ENCODE data around the gene PTGIS.

The PTGIS gene

DNA sequence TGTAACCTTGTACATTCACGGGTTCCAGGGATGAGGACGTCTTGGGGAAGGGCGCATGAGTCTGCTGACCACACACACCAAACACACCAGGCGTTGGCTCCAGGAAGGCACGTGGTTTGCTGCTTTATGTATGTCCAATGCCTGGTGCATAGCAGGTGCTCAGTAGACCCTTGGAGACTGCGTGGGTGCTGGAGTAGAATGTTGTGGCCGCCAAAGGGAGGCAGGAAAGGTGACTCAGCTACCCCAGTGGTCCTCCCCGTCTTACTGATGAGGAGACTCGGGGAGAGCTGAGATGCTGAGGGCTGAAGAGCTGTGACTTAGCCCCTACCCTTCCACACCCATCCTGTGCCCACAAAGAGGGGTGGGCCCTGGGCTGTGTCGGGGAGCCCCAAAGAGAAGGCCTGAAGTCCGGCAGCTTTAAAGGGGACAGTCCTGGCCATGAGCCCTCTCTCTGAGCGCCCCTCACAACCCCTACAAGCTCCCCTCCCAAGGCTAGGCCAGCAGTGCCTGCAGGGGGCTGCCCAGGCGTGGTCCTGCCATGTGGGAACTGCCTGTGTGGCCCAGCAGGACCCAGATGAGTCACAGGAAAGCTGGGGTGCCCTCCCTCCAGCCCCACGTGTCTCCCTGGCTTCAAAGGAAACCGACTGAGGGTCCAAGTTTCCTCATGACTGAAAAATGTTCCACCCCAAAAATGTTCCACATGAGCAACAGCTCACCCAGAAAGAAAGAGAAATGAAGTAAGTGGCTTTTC lies 28.0 kb upstream of the PTGIS start:
- no peak for FAIRE-seq

DNA sequence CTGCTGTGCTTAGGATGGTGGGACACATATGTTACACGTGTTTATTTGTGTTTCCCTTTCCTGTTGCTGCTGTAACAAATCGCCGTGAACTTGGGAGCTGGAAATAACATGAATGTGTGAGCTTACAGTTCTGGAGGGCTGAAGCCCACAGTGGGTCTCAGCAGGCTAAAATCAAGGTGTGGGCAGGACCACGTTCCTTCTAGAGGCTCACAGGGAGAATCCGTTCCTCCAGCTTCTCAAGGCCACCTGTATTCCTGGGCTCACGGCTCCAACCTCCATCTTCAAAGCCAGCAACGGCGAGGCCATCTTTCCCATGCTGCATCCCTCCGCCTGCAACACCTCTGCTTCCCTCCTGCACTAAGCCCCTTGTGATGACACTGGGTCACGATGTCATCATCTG lies 27.4 kb upstream of the PTGIS start:
- no peak for FAIRE-seq
- no peak for DNase-seq (ENCODE audit: low spot score)

More for the DNA sequence above, 28.0 kb upstream of the PTGIS start:
- peak; percentile 75 for DNase-seq (ENCODE audit: low spot score)

DNA sequence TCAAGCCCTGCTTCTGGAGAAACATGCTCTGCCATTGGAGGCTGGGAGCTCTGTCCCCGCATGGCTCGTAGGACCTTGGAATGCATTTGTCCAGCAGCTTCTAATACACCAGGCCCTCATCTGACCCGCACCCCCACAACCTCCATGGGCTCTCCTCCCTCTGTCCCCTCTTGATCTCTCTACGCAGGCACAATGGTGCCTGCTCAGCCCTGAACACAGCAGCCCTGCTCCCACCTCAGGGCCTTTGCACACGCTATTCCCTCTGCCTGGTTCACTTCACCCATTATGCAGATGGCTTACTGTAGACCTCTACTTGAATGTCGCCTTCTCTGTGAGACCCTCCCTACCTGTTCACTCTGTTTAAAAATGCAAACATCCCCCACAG lies 27.0 kb upstream of the PTGIS start:
- FAIRE-seq (no peak), DNase-seq (ENCODE audit: low spot score) (no peak)

DNA sequence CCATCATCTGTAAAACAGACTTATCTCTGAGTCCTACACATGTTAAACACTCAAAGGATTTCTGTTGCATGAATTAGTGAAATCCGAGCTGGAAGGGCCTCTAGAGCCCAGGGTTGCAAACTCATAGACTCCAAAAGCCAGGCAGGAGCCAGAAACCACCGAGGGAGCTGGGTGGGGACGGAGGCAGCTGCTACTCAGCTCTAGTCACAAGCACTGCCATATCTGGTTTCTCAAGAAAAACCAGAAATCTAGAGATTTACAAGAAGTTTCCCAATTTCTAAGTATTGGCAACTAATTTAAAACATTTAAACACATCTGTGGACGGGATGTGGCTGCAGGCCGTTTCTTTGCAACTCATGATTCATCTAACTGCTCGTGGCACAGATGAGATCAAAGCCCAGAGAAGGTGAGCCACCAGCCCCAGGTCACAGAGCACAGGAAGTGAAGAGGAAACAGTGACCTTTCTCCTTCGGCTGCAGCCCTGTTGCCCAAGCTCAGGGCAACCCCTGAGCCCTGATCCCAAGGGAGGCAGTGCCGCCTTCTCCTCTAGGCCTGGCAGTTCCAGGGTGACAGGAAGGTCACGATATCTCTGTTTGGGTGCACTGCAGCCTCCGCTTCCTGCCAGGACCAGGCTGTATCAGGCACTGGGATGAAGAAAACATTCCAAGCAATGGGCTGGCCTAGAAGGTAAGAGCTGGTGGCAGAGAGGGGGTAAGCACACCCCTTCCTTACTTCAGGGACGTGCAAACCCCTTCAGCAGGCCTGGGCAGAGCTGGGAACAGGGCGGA lies 26.4 kb upstream of the PTGIS start:
- FAIRE-seq: no peak
- no peak for DNase-seq (ENCODE audit: low spot score)

DNA sequence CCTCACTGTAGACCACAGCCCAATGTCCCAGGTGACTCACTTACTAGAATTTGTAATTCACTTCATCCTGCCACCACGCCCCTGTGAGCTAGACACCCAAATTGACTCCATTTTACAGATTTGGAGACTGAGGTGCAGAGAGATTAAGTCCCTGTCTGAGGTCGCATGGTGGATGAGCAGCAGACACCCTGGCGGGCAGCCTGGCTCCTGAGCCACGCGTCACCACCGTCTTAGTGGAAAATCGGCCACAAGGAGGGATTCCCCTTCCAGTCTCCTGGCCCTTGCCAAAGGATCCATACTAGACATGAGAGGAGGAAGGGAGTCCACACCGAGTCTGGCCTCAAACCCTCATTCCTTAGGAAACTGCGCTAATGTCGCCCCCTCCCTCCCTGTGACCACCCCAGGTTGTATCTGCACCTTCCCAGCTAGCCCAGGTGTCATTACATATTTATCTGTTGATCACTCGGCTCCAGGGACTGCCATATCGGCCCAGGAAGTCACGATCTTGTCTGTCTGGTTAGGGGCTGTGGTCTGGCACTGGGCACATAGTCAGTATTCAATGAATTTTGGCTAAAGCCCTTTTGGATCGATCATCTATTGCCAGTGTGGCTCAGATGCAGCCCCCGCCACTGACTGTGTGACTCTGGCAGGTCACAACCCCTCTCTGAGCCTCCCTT lies 25.7 kb upstream of the PTGIS start:
- FAIRE-seq: no peak
- no peak for DNase-seq (ENCODE audit: low spot score)

DNA sequence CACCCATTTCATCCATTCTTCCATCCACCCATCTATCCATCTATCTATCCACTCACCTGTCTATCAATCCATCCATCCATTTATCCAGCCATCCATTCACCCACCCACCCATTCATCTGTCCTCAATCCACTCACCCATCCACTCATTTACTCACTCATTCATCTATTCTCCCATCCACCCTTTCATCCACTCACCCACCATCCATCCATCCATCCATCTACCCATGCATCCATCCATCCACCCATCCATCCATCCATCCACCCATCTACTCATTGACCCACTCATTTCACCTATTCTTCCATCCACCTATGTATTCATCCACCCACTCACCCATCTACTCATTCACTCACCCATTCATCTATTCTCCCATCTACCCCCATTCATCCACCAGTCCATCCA lies 24.2 kb upstream of the PTGIS start:
- DNase-seq (ENCODE audit: low spot score): no peak
- peak; percentile 42 for FAIRE-seq

DNA sequence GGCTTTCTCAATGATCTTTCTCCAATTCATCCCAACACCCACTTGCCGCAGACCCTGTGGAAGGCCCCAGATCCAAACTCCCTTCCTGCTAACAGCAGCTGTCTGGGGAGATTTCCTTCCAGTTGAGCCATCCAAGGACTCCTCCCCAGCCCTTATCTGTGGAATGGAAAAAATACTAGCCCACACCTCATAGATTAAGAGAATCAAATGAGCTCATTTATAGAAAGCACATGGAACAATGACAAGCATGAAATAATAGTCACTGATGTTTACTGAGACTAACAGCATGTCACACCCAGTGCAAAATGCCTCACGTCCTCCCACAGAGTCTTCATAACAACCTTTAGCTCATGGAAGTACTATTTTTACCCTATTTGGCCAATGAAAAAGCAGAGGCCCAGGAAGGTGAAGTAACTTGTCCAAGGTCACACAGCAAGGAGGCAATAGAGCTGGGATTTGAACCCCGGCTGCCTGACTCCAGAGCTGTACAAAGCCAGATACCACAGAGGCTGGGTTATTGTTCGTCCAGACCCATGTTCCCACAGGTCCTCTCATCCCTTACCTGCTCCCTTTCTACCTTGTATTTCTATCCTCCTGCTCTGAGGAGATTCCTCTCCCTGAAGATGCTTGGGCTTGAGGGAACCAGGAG lies 23.4 kb upstream of the PTGIS start:
- FAIRE-seq (no peak), DNase-seq (ENCODE audit: low spot score) (no peak)

DNA sequence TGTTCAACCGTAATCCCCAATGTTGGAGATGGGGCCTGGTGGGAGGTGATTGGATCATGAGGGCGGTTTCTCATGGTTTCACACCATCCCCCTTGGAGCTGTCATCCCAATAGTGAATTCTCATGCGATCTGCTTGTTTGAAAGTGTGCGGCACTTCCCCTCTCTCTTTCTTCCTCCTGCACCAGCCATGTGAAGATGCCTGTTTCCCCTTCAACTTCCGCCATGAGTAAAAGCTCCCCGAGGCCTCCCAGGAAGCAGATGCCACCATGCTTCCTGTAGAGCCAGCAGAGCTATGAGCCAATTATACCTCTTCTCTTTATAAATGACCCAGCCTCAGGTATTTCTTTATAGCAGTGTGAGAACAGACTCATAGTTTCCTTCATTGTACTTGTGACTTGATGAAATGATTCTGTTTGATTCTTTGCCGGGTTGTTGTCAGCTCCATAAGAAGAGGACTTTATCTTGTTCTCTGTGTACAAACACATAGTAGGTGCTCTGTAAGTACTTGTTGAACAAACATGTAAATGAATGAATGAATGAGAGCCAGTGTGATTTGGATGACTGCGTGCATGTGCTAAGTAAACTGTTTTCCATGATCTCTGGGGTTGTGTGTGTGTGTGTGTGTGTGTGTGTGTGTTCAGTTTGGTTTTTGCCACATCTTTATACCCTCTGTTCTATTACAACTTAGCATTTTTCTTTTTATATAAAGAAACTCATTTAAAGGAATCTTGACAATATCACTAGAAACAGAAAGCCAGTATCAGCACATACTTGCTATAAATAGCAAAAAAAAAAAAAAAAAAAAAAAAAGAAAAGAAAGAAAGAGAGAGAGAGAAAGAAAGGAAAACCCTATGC lies 22.5 kb upstream of the PTGIS start:
- DNase-seq (ENCODE audit: low spot score): no peak
- no peak for FAIRE-seq

DNA sequence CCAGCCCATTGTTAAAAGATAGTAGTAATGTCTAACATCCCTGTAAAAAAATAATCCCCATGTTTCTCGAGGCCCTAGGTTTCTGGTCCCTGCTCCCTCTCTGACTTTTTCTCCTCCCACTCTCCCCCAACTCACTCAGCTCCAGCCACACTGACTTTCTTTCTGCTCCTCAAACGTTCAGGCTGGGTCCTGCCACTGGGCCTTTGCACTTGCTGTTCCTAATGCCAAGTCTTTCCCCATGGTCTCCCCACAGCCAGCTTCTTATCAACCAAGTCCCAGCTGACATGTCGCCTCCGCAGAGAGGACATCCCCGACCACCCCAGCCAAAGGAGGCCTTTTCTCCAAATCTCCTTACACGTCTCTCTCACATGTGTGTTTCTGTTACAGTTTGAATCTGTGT lies 21.8 kb upstream of the PTGIS start:
- FAIRE-seq: no peak
- no peak for DNase-seq (ENCODE audit: low spot score)

DNA sequence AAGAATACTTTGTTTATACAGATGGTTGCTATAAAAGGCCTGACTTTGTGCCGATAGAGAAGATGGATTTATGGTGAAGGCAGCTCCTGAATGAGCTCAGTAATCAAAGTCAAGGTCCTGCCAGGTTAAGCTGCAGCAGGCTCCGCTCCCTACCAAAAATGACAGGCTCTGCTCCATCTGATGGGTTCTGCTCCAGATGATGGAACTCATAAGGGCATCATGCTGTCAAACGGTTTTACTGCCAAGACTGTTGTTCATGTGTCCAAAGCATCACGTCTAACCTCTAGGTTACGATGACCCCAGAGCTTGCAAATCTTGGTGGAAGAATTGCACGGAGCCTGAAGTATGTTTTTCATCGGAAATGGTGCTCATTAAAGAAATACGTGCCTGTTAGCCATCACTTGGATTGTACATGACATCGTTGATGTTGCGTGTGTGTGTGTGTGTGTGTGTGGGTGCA lies 19.2 kb upstream of the PTGIS start:
- DNase-seq (ENCODE audit: low spot score) (no peak), FAIRE-seq (no peak)

DNA sequence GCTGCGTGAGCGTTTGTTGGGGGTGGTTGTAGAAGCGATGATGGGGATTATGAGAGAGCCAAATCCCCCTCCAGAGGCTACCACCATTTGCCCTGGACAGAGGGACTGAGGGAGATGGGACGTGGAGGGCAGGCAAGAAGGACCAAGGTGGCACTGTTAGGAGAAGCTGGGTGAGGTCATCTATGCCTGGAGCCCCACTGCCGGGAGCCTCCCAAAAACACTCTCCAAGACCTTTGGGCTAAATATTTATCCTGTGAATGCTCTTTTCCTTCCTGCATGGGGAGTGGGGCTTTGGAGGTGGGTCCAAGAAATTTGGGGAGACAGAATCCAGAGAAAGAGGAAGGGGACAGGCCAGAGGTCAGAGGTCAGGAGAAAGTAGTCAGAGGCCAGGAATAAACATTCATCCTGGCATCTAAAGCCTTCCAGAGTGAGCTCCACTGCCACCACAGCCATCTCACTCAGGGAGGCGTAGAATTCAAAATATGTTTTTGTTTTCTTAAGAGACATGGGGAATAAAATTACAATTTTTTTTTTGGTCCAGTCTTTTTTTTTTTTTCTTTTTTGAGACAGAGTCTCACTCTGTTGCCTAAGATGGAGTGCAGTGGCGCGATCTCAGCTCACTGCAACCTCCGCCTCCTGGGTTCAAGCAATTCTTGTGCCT lies 17.8 kb upstream of the PTGIS start:
- no peak for FAIRE-seq
- DNase-seq (ENCODE audit: low spot score): no peak

DNA sequence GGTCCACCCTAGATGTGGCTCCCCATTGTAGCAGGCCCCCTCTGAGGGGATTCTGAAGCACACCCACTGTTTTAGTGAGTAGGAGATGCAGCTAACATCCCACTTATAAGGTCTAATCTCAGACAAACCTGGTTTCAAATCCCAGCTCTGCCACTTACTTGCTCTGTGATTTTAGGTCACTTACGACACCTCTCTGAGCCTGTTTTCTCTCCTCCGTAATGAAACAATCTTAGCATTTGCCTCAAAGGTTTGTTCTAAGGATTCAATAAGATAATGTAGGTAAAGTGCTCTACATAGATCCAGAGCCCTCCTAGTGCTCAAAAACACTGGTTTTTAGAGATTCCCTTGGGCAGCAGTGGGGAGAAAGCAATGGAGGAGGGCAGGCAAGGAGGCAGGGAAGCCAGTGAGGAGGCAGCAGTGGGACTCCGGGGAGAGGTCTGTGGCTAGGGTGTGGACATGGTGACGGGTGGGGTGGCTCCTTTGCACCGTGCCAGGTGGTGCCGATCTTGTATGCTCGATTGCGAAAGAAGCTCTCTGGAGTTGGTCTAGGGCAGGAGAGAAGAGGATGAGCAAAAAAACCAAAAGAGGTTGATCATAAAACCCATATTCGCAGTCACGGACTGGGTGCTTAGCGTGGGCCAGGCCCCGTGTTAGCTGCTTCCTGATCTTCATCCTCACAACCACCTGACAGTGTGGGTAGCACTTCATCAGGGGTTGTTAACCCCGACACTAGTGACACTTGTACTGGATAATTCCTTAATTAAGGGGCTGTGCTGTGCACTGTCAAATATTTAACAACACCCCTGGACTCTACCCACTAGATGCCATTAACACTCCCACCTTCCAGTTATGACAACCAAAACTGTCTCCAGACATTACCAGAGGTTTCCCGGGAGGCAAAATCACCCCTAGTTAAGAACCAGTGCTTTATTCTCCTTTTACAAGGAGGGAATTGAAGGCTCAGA lies 16.8 kb upstream of the PTGIS start:
- FAIRE-seq: no peak
- DNase-seq (ENCODE audit: low spot score): no peak

DNA sequence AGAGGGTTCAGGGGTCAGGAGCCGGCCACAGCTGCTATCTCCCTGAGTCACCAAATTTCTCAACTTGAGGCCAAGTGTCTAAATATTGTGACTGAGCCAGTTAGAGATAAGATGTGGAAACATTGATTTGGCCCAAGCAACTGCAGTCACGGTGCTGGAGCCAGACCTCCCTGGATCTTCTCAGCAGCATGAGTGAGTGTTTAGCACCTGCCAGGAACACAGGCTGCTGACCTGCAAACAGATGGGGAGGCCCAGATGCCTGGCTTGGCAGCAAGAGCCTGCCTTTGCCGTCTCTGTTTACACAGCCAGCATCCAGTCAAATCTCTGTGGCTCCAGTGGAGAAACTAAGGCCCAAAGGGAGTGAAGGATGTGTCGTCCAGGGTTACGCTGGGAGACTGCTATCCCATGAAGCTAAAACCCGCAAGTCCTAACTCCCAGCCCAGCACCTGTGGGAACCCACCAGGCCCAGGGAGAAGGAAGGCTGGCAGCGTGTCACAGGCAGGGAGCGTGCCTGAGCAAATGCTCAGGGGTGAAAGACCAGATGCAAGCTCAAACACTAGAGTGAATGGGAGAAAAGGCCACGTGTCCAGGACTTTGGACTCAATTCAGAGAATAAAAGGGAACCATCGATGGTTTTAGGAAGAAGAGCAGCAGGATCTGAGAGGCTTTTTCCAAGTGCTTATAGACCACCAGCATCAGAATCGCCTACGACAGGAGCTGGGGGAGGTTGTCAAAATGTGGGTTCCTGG lies 15.9 kb upstream of the PTGIS start:
- DNase-seq (ENCODE audit: low spot score) (no peak), FAIRE-seq (no peak)

DNA sequence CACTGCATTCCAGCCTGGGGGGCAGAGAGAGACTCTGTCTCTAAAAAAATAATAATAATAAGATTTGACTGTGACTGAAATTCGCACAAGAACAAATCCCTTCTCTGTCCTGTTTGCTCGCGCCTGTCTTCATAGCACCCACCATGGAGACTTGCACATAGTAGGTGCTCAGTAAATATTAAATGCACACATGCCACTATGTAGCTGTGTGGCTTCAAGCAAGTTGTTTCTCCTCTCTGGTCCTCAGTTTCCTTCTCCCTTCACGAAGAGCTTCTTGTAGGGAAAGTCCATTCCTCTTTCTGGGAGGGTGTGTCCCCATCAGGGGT lies 15.4 kb upstream of the PTGIS start:
- DNase-seq (ENCODE audit: low spot score): no peak
- no peak for FAIRE-seq

DNA sequence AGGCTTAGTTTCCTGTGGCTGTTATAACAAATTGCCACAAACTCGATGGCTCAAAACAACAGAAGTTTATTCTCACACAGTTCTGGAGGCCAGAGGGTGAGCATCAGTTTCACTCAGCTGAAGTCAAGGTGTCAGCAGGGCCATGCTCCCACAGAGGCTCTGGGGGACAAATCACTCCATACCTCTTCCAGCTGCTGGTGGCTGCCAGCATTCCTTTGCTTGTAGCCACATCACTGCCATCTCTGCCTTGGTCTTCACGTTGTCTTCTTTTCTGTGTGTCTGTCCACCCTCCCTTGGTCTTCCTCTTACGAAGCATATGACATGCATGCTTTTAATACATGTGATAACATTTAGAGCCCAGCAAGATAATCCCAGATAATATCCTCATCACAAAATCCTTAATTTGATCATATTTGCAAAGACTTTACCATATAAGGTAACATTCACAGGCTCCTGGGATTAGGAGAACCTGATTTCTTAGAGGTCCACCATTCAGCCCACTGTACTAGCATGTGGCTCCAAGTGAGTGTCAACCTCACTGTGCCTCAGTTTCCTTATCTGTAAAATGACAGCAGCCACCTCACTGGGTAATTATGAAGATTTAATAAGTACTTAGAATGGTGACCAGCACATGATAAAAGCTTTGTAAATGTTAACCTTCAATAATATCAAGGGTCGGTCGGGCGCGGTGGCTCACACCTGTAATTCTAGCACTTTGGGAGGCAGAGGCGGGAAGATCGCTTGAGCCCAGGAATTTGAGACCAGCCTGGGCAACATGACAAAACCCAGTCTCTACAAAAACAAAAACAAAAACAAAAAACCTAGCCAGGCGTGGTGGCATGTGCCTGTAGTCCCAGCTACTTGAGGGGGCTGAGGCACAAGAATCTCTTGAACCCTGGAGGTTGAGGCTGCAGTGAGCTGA lies 14.7 kb upstream of the PTGIS start:
- DNase-seq (ENCODE audit: low spot score) (no peak), FAIRE-seq (no peak)

DNA sequence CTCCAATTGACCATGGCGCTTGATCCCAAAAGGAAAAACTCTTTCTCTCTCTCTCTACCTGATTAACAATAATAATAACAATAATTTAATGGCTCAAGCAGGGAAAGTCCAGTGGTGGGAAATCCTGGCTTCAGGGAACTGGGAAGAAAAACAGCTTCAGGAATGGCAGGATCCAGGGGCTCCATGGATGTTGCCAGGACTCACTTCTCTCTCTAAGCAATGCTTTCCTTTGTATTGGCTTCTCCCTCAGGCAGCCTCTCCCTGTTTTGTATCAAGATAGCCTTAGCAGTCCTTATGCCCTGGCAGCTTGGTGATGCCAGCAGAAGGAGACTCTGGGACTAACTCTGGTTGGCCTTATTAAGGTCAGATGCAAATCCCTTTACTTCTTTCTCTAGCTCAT lies 13.5 kb upstream of the PTGIS start:
- FAIRE-seq (no peak), DNase-seq (ENCODE audit: low spot score) (no peak)

DNA sequence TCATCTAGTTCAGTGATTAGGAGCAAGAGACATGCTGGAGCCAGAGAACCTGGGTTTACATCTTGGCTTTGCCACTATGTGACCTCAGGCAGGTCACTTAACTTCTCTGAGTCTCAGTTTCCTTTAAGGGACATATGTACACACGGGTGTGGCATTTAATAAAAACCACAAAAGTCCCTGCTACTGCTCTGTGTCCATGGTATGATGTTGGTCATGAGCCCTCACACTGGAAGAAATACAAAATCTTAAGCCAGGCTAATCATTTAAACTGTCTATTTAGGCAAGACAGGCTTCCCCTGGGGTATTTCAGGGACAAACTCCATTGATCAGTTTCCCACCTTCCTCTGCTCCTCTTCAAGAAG lies 12.9 kb upstream of the PTGIS start:
- FAIRE-seq: no peak
- no peak for DNase-seq (ENCODE audit: low spot score)
